GM12878 (cell line): ENCODE measurements around the gene SLC5A10. TPM values are rescaled to one million over a fixed set of nuclear protein-coding genes. Genes with fewer than 3 reads are reported as not detected.

Experiments
- ATF7 ChIP-seq: fragments of 450-650 bp; IDR thresholded peaks from 2 replicates; pipeline ENCODE4 v1.6.1; 2016; ENCODE audit warnings: low read depth, mild to moderate bottlenecking
- HSF1 ChIP-seq: fragments of 150-350 bp; IDR thresholded peaks from 2 replicates; pipeline ENCODE4 v1.6.1; 2014; ENCODE audit warnings: mild to moderate bottlenecking, low read depth, low read length
- MEF2B ChIP-seq: fragments of 450-650 bp; IDR thresholded peaks from 2 replicates; pipeline ENCODE4 v1.6.1; 2018; ENCODE audit warnings: mild to moderate bottlenecking, moderate library complexity; ENCODE audit not compliant: partially characterized antibody, poor library complexity, severe bottlenecking
- PRDM15 ChIP-seq: fragments of 450-650 bp; formaldehyde crosslinking; IDR thresholded peaks from 2 replicates; pipeline ENCODE4 v1.4.0; 2020; ENCODE audit warnings: mild to moderate bottlenecking, moderate library complexity
- RAD51 ChIP-seq: fragments of 450-650 bp; IDR thresholded peaks from 2 replicates; pipeline ENCODE4 v1.6.1; 2016; ENCODE audit warnings: moderate library complexity, mild to moderate bottlenecking, inconsistent platforms
- RELB ChIP-seq: fragments of 450-650 bp; IDR thresholded peaks from 2 replicates; pipeline ENCODE4 v1.6.1; 2017; ENCODE audit warnings: low read depth, mild to moderate bottlenecking, moderate library complexity
- REST ChIP-seq: IDR thresholded peaks from 2 replicates; pipeline ENCODE4 v1.6.1; 2012; ENCODE audit warnings: mild to moderate bottlenecking, low read depth, low read length
- SRF ChIP-seq, 2 experiments: IDR thresholded peaks; 2 replicates each; pipeline ENCODE4 v1.6.1; 2011; ENCODE audit warnings: low read depth in 2 of 2, low read length in 2 of 2, mild to moderate bottlenecking in 1 of 2, moderate library complexity in 1 of 2
- STAT1 ChIP-seq: fragments of 450-650 bp; conservative IDR thresholded peaks from 2 replicates; pipeline ENCODE4 v1.6.1; 2014; ENCODE audit warnings: antibody characterized with exemption, mild to moderate bottlenecking
- USF1 ChIP-seq: IDR thresholded peaks from 2 replicates; pipeline ENCODE4 v1.6.1; 2011; ENCODE audit warnings: borderline replicate concordance, low read depth, mild to moderate bottlenecking, moderate library complexity, mixed read lengths, low read length; ENCODE audit not compliant: insufficient read depth; ENCODE audit errors: extremely low read length
- ZBTB40 ChIP-seq: fragments of 450-650 bp; IDR thresholded peaks from 2 replicates; pipeline ENCODE4 v1.6.1; 2016; ENCODE audit warnings: mild to moderate bottlenecking, moderate library complexity, borderline replicate concordance
- ZNF384 ChIP-seq: IDR thresholded peaks from 2 replicates; pipeline ENCODE4 v1.6.1; 2012; ENCODE audit warnings: low read depth, mild to moderate bottlenecking, low read length, improper control_type of control experiment, borderline replicate concordance
- polyA plus RNA-seq, 11 experiments: library from polyadenylated mRNA; depleted of rRNA in 4 of 11; unstranded in 6 of 11; stranded (reverse) in 5 of 11; fragments of >200 nt; fragmentation: Nextera tagmentation in 4 of 11; fragmentation: Illumina TruSeq in 1 of 11; extraction: Ambion mirVana in 4 of 11; extraction: Trizol in 1 of 11; gene quantifications; 1 replicate in 1 of 11; 2 replicates in 10 of 11; pipeline versions ENCODE4 v1.2.1 to v1.2.3, GENCODE V29; 2011 to 2016; ENCODE audit warnings: inconsistent platforms in 2 of 11, missing spikeins in 2 of 11, low read depth in 1 of 11
- total RNA-seq, 4 experiments: library from RNA; depleted of rRNA in 3 of 4; stranded (reverse); fragments of >200 nt in 3 of 4; fragmentation: Illumina TruSeq in 1 of 4; extraction: Trizol in 1 of 4; gene quantifications; 2 replicates each; pipeline versions ENCODE4 v1.2.1 to v1.2.3, GENCODE V29; 2013 to 2021

SLC5A10 gene
- total and polyA plus RNA-seq, 10 of the 15 experiments (the other 5 are each of a cell fraction or from before 2014, with no cell fraction given), result under 0.01 to 0.18 (median 0.07) TPM; not detected in 4

- TF ChIP-seq HSF1 (no peak), SRF (IDR thresholded peaks at IDR 0.05; ENCODE audit: low read depth in 2 of 2, low read length in 2 of 2) (0 out of 4 replicates have a peak, but pooled peaks of 1 of the 2 experiments have one; percentile 50), ATF7 (peak; percentile 92), STAT1 (no peak), MEF2B (peak; percentile 89), ZBTB40 (peak; percentile 44; the same call in 1 of the 2 replicates), RAD51 (peak; percentile 37), ZNF384 (peak; percentile 68; the same call in 1 of the 2 replicates), REST (no peak), PRDM15 (no peak), USF1 (no peak), RELB (peak; percentile 92)
Observed at GRCh38 chr17:18921912-18922451, 30.0 kb upstream of the SLC5A10 start (continued).
